ENCODE measurements around the gene PARS2. TPM values are rescaled to one million over a fixed set of nuclear protein-coding genes. Genes with fewer than 3 reads are reported as not detected.

The PARS2 gene
- total RNA-seq, 1 donor from 2014 or later: 3.3 TPM

Other genes with a start within 250 kb of the PARS2 start
- 1.2 TPM for gene ACOT11, start 216.3 kb downstream of the PARS2 start, total RNA-seq
- gene FAM151A, start 141.0 kb downstream of the PARS2 start, total RNA-seq: not detected
- gene MROH7, start 122.7 kb downstream of the PARS2 start, total RNA-seq: 0.82 TPM
- 20.0 TPM for gene TTC4, start 48.7 kb downstream of the PARS2 start, total RNA-seq
- under 0.01 TPM for gene TTC22, start 36.8 kb upstream of the PARS2 start, total RNA-seq
- 47.3 TPM for gene DHCR24, start 122.7 kb upstream of the PARS2 start, total RNA-seq
- not detected for gene TMEM61, start 216.1 kb upstream of the PARS2 start, total RNA-seq
- not detected for gene BSND, start 234.4 kb upstream of the PARS2 start, total RNA-seq